SK-N-SH treated with all-trans-retinoic acid at 6 μM for 48 hours (cell line): ENCODE measurements around the gene FCSK.

Experiments used
- ARNTL ChIP-seq: fragments of 450-650 bp; formaldehyde crosslinking; IDR thresholded peaks from 2 replicates; pipeline ENCODE4 v1.5.0; 2020; ENCODE audit warnings: low read depth, mild to moderate bottlenecking, moderate library complexity, borderline replicate concordance
- CREB5 ChIP-seq: fragments of 250-450 bp; sonication (Bioruptor Pico); IDR thresholded peaks from 2 replicates; pipeline ENCODE4 v1.5.1; 2020; ENCODE audit warnings: low read depth, mild to moderate bottlenecking, moderate library complexity
- PATZ1 ChIP-seq: fragments of 250-450 bp; sonication (Bioruptor Pico); IDR thresholded peaks from 2 replicates; pipeline ENCODE4 v1.8.0; 2020; ENCODE audit warnings: mild to moderate bottlenecking, moderate library complexity, borderline replicate concordance
- POU6F1 ChIP-seq: fragments of 250-450 bp; sonication (Bioruptor Pico); IDR thresholded peaks from 2 replicates; pipeline ENCODE4 v1.8.0; 2021; ENCODE audit warnings: low read depth, mild to moderate bottlenecking, moderate library complexity, borderline replicate concordance
- RARB ChIP-seq: fragments of 250-450 bp; sonication (Bioruptor Pico); IDR thresholded peaks from 2 replicates; pipeline ENCODE4 v1.8.0; 2021; ENCODE audit warnings: mild to moderate bottlenecking, moderate library complexity
- SNAI2 ChIP-seq: fragments of 250-450 bp; sonication (Bioruptor Pico); IDR thresholded peaks from 2 replicates; pipeline ENCODE4 v1.5.0; 2020; ENCODE audit warnings: mild to moderate bottlenecking, moderate library complexity
- ZC3H10 ChIP-seq: fragments of 250-450 bp; sonication (Bioruptor Pico); IDR thresholded peaks from 2 replicates; pipeline ENCODE4 v1.5.1; 2021; ENCODE audit warnings: mild to moderate bottlenecking, moderate library complexity
- ZFP3 ChIP-seq: fragments of 250-450 bp; sonication (Bioruptor Pico); IDR thresholded peaks from 2 replicates; pipeline ENCODE4 v1.5.0; 2020; ENCODE audit warnings: mild to moderate bottlenecking, moderate library complexity
- ZFP30 ChIP-seq: fragments of 450-650 bp; formaldehyde crosslinking; IDR thresholded peaks from 2 replicates; pipeline ENCODE4 v1.5.0; 2022; ENCODE audit warnings: mild to moderate bottlenecking, moderate library complexity

GRCh38 chr16:70523743-70524398, 69.5 kb downstream of the FCSK start, which contains the start of gene SF3B3:
- no peak for TF ChIP-seq ZFP30 (CRISPR knock-in tag)
- 0 out of 2 replicates have a peak, but pooled peaks have one; percentile 49 for TF ChIP-seq POU6F1
- TF ChIP-seq PATZ1, result no peak
- TF ChIP-seq ARNTL, result no peak
- no peak for TF ChIP-seq ZFP3 (CRISPR knock-in tag)
- no peak for TF ChIP-seq SNAI2 (CRISPR knock-in tag)
- no peak for TF ChIP-seq CREB5
- no peak for TF ChIP-seq RARB (CRISPR knock-in tag)
- no peak for TF ChIP-seq ZC3H10 (CRISPR knock-in tag)
